UCSD-AML1 (cell line): Measurements from ENCODE around the gene CDC27.
A peak's percentile ranks its signal among the peaks of the same experiment; 100 is the strongest.
"Not testable (repeated sequence)": the region's sequence is repeated elsewhere in the genome, so short reads cannot be mapped to it uniquely, and the experiment has no call there.

Experiments
- DNase-seq: peaks from one replicate; lab custom pipeline; 2025; ENCODE audit not compliant: unreplicated experiment; lab: John Stamatoyannopoulos, UW

CDC27 gene

GRCh38 chr17:47135235-47135634 is 53.9 kb downstream of the CDC27 start:
- DNase-seq, result no peak

- DNase-seq, result not testable (repeated sequence)
Measured at GRCh38 chr17:47134354-47134753, 54.7 kb downstream of the CDC27 start.

- no peak for DNase-seq
Measured at GRCh38 chr17:47131761-47132160, 57.3 kb downstream of the CDC27 start.

GRCh38 chr17:47126835-47127234 is 62.3 kb downstream of the CDC27 start:
- not testable (repeated sequence) for DNase-seq

GRCh38 chr17:47123262-47123661 is 65.8 kb downstream of the CDC27 start:
- not testable (repeated sequence) for DNase-seq

GRCh38 chr17:47120521-47121095 is 68.5 kb downstream of the CDC27 start:
- DNase-seq, result no peak

- DNase-seq, result no peak
Measured at GRCh38 chr17:47119746-47120520, 69.2 kb downstream of the CDC27 start.

GRCh38 chr17:47117386-47117785 is 71.7 kb downstream of the CDC27 start:
- no peak for DNase-seq

DNA sequence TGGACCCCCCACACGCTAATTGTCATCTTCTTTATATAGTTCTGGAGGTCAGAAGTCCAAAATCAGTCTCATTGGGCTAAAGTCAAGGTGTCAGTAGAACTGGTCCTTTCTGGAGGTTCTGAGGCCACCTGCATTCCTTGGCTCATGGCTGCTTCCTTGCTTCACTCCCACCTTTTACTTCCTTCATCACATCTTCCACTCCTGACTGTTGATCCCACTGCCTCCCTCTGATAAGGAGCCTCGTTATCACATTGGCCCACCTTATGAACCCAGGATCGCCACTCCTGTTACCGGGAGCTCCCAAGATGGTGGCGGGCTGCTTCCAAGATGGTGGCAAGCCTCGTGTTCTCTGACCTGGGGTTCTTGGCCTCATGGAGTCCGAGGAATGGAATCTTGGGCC is 83.0 kb downstream of the CDC27 start:
- no peak for DNase-seq

DNA sequence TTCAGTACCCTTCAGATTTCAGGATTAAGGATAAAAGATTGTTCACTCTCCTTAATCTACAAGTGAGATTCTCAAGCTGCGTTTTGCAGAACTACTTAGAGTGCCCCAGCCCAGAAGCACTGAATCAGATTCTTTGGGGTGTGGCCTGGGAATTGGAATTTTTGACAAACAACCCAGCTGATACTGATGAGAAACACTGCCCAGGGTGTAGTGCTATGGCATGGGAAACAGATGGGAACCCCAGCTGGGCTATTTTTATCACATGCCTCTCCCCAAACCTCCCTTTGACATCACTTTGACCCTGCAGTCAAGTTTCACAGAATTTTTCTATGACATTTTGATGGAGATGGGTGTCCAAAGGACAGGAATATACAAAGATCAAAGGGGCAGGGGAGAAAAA is 83.8 kb downstream of the CDC27 start:
- DNase-seq, result not testable (repeated sequence)

DNA sequence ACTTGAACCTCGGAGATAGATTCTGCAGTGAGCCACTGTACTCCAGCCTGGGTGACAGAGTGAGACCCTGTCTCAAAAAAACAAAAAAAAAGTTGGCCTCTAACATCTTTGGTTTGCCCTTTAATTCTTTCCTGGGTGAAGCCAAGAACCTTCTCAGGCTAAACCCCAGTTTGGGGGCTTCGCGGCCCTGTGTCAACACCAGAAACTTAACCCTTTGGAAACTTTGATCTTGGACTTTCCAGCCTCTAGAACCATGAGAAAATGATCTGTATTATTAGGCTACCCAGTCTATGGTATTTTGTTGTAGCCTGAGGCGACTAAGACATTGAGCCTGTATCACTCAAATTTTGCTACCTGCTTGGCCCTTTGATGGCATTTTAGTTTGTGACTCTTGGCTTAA is 86.2 kb downstream of the CDC27 start:
- DNase-seq, result no peak

DNA sequence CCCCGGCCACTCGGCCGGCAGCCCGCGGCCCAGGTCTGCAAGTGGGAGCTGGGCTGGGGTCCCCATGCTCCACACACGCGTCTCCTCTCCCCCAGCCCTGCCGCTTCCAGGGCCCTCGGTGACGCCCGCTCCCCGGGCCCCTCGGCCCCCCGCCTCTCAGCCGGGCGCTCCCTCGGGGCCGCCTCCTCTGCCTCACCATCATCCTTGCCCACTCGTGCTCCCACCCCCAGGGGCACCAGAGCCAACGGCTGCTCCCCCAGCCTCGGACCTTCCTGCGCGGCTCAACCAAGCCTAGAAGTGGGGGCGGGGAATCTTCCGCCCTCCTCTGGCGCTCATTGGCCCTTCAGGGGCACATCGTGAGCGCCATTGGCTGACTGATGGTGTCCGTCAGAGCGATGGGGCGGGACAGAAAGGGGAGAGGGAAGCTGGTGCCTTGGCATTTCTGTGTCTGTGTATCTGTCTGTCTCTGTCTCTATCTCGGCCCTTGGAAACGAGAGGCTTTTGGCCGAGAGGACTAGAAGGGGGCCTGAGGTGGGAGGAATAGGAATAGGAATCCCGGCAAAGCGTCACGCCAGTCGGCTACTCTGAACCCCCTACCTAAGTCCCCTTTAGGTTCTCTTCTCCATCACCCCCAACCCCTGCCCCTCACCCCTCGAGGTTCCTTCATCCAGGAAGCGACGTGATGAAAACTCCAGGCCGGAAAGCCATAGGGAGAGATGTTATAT is 88.9 kb downstream of the CDC27 start:
- DNase-seq, result peak; percentile 92

DNA sequence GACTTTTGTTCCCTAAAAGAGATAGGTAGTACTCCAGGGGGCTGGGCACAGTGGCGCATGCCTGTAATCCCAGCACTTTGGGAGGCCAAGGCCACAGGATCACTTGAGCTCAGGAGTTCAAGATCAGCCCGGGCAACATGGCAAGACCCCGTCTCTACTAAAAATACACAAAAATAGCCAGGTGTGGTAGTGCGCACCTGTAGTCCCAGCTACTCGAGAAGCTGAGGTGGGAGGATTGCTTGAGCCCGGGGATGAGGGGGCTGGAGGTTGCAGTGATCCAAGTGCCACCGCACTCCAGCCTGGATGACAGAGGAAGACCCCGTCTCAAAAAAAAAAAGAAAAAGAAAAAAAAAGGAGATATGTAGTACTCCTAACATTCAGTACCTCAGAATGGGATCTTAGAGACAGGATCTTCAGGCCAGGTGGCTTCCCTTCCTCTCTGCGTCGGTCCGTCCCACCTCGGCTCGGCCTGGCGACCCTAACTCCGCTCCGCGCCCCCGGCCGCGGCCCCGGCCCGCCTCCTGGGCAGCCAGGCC is 89.6 kb downstream of the CDC27 start:
- no peak for DNase-seq

- DNase-seq, result no peak
Measured at GRCh38 chr17:47096343-47096742, 92.8 kb downstream of the CDC27 start.

GRCh38 chr17:47095268-47095667 is 93.8 kb downstream of the CDC27 start:
- no peak for DNase-seq

- no peak for DNase-seq
Measured at GRCh38 chr17:47087093-47087492, 102.0 kb downstream of the CDC27 start.

DNA sequence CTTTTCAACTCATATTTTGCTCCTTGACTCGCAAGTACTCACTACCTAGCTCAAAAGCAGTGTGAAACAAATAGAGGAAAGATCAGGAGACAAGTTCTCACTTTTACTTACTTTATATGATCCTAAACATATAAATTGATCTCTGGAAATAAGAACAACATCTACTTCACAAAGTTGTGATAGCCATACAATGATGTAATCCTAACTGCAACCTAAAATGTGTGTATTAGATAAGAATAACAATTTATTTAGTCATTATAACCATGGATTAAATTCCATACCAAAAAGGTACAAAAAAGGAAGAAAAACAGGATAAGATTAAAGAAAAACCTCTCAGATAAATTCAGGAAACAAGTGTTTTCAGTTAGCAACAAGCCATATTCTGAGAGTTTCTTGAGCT is 103.4 kb downstream of the CDC27 start:
- no peak for DNase-seq

DNA sequence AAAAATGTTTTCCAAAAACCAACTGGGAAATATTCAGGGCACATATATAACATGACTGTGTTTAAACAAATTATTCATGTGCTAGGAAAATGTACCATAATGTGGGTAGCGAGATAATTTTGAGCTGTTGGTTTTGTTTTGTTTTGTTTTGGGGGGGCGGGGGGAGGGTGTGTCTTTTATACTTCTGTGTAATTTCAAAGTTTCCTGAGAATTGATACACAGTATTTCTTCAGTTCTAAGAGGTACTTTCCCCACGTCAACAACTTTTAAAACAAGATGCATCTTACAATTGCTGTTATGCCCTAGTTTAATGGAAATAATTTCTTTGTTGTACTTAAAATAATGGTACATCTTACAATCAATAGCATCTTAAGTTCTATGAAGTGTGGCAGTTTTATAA is 110.3 kb downstream of the CDC27 start:
- DNase-seq, result no peak

GRCh38 chr17:47077576-47077975 is 111.5 kb downstream of the CDC27 start:
- no peak for DNase-seq

- no peak for DNase-seq
Measured at GRCh38 chr17:47076171-47076570, 112.9 kb downstream of the CDC27 start.

DNA sequence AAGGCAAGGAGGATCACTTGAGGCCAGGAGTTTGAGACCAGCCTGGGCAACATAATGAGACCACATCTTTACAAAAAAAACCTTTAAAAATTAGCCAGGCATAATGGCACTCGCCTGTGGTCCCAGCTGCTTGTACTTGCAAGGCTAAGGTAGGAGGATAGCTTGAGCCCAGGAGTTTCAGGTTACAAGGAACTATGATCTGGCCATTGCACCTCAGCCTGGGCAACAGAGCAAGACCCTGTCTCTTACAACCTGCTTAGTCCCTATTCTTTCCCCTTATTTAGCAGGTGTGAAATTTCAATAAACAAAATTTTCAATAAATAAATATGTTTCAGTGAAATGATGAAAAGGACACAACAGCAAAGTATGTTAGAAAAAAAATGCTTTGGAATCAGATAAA is 114.7 kb downstream of the CDC27 start:
- DNase-seq, result not testable (repeated sequence)

- DNase-seq, result not testable (repeated sequence)
Measured at GRCh38 chr17:47073629-47074028, 115.5 kb downstream of the CDC27 start.
